Breast epithelium (tissue), 3 donors: Measurements from ENCODE around the gene ERCC6.

Experiments used
- CTCF ChIP-seq, 3 donors: fragments of 450-650 bp; IDR thresholded peaks; one replicate each; pipeline ENCODE4 v1.5.1; 2016 to 2017; ENCODE audit warnings: antibody characterized with exemption in 3 of 3, mild to moderate bottlenecking in 3 of 3, moderate library complexity in 3 of 3
- POLR2A ChIP-seq: fragments of 450-650 bp; IDR thresholded peaks from one replicate; pipeline ENCODE4 v1.6.1; 2016; ENCODE audit warnings: antibody characterized with exemption, mild to moderate bottlenecking, moderate library complexity

GRCh38 chr10:49564461-49565009 lies 25.6 kb upstream of the ERCC6 start:
- TF ChIP-seq CTCF (IDR thresholded peaks at IDR 0.05) (no peak), POLR2A (no peak)
